PC-9 (cell line): Measurements from ENCODE around the gene ALPG. TPM values are rescaled to one million over a fixed set of nuclear protein-coding genes. Genes with fewer than 3 reads are reported as not detected.
"Not testable (repeated sequence)": the region's sequence is repeated elsewhere in the genome, so short reads cannot be mapped to it uniquely, and the experiment has no call there.

Experiments used
- BruUV-seq: library from RNA; stranded (reverse); fragments of 400-500 nt; replicated peaks from 2 replicates; lab custom pipeline; 2021; lab: Mats Ljungman, UMichigan
- CTCF ChIA-PET: fragments of 300-600 bp; sonication (Branson Sonifier 250); formaldehyde crosslinking; loops from one replicate; lab custom pipeline; 2022; ENCODE audit warnings: antibody characterized with exemption; lab: Charles Lee
- POLR2A ChIA-PET: fragments of 300-600 bp; sonication (Branson Sonifier 250); formaldehyde crosslinking; loops from one replicate; lab custom pipeline; 2022; ENCODE audit warnings: antibody characterized with exemption; ENCODE audit not compliant: unreplicated experiment; lab: Charles Lee
- DNase-seq, 2 experiments: peaks; one replicate each; pipeline versions ENCODE4 v3.0.0 to v3.0.0-alpha.2; 2015 to 2022; ENCODE audit warnings: mixed read lengths in 1 of 2
- H2AFZ ChIP-seq: fragments of 200-600 bp; sonication (generic); 2 replicates; pipeline ENCODE4 v1.8.1; 2017; ENCODE audit warnings: antibody characterized with exemption
- H3F3A ChIP-seq: fragments of 200-600 bp; sonication (generic); 2 replicates; pipeline ENCODE4 v1.8.1; 2017; ENCODE audit warnings: antibody characterized with exemption, mild to moderate bottlenecking, low read depth; ENCODE audit not compliant: insufficient read depth
- H3K27ac ChIP-seq: fragments of 200-600 bp; sonication (generic); 2 replicates; pipeline ENCODE4 v1.6.1; 2016; ENCODE audit warnings: mixed run types
- H3K27me3 ChIP-seq: fragments of 200-600 bp; sonication (generic); 2 replicates; pipeline ENCODE4 v1.6.1; 2016; ENCODE audit warnings: low read depth, mixed run types; ENCODE audit not compliant: insufficient read depth
- H3K36me3 ChIP-seq: fragments of 200-600 bp; sonication (generic); 2 replicates; pipeline ENCODE4 v1.6.1; 2016; ENCODE audit warnings: low read depth, mixed run types
- H3K4me1 ChIP-seq: fragments of 200-600 bp; sonication (generic); replicated peaks from 2 replicates; pipeline ENCODE4 v1.6.1; 2016; ENCODE audit warnings: mixed run types; ENCODE audit not compliant: insufficient read depth
- H3K4me2 ChIP-seq: fragments of 200-600 bp; sonication (generic); 2 replicates; pipeline ENCODE4 v1.6.1; 2017; ENCODE audit warnings: mixed run types
- H3K4me3 ChIP-seq: fragments of 200-600 bp; sonication (generic); 2 replicates; pipeline ENCODE4 v1.6.1; 2016; ENCODE audit warnings: mixed run types
- H3K79me2 ChIP-seq: fragments of 200-600 bp; sonication (generic); 2 replicates; pipeline ENCODE4 v1.6.1; 2017; ENCODE audit warnings: low read depth, mixed run types
- H3K9me2 ChIP-seq: fragments of 200-600 bp; sonication (generic); 2 replicates; pipeline ENCODE4 v1.8.1; 2017; ENCODE audit warnings: mild to moderate bottlenecking; ENCODE audit not compliant: insufficient read depth
- H3K9me3 ChIP-seq: fragments of 200-600 bp; sonication (generic); 2 replicates; pipeline ENCODE4 v1.8.1; 2016; ENCODE audit warnings: low read depth; ENCODE audit not compliant: insufficient read depth
- H4K20me1 ChIP-seq: fragments of 200-600 bp; sonication (generic); 2 replicates; pipeline ENCODE4 v1.8.1; 2017; ENCODE audit not compliant: insufficient read depth
- CTCF ChIP-seq: fragments of 200-600 bp; sonication (generic); conservative IDR thresholded peaks from 2 replicates; pipeline ENCODE4 v1.6.1; 2017; ENCODE audit warnings: mixed run types, antibody characterized with exemption, mild to moderate bottlenecking, moderate library complexity
- EZH2 ChIP-seq: fragments of 200-600 bp; sonication (generic); IDR thresholded peaks from 2 replicates; pipeline ENCODE4 v1.8.0; 2017; ENCODE audit warnings: antibody characterized with exemption, low read depth
- intact Hi-C: fragments of 100-400 bp; cut with micrococcal nuclease; formaldehyde crosslinking; loops from one replicate; pipeline ENCODE4 v1.10.0; 2022; ENCODE audit not compliant: unreplicated experiment
- total RNA-seq: library from RNA; stranded (reverse); gene quantifications from 2 replicates; pipeline ENCODE4 v1.2.3, GENCODE V29; 2021

Gene ALPG
- total RNA-seq, 1 experiment from 2014 or later: 0.76 TPM

- BruUV-seq, H3K36me3 ChIP-seq, H3K79me2 ChIP-seq, H3K9me2 ChIP-seq, H3K27ac ChIP-seq, H4K20me1 ChIP-seq, H3F3A ChIP-seq, H3K4me1 ChIP-seq, H3K27me3 ChIP-seq, H3K9me3 ChIP-seq, H2AFZ ChIP-seq, H3K4me3 ChIP-seq, POLR2A ChIA-PET: not testable (repeated sequence)
- CTCF ChIA-PET: interaction anchor here (0.7 kb wide), 1 partner anchor 535 kb away, joined by 4 read pairs; no protein-coding TSS in a partner anchor
- DNase-seq: peak; percentile 39 to 90
- intact Hi-C loops: loop anchor here (1.0 to 5.0 kb wide), 5 partner anchors 298 to 638 kb away; partner anchors contain the start of gene NPPC
- H3K4me2 ChIP-seq: peak overlapping the region; percentile 47
- TF ChIP-seq CTCF: peak; percentile 91
Measured at GRCh38 chr2:232440220-232441018, 33.8 kb downstream of the ALPG start.

- no peak overlapping the region for H2AFZ ChIP-seq
- H3K4me2 ChIP-seq: no peak overlapping the region
- H4K20me1 ChIP-seq: no peaks in the 10 kb centered on the region
- BruUV-seq: no TSS peak
- ChIA-PET POLR2A (no interaction called here), CTCF (no interaction called here)
- no peak overlapping the region for H3K27ac ChIP-seq
- intact Hi-C loops: loop anchor here (5.0 kb wide), 3 partner anchors 299 to 639 kb away; partner anchors contain the start of gene NPPC
- H3K9me3 ChIP-seq: no peaks in the 10 kb centered on the region
- H3K4me1 ChIP-seq: peaks cover 5% of the 10 kb centered on the region
- no peak for TF ChIP-seq CTCF
- no peak for TF ChIP-seq EZH2
- H3F3A ChIP-seq: no peaks in the 10 kb centered on the region
- no peaks in the 10 kb centered on the region for H3K9me2 ChIP-seq
- no peaks in the 10 kb centered on the region for H3K27me3 ChIP-seq
- no peak overlapping the region for H3K4me3 ChIP-seq
- DNase-seq: no peak
- no peaks in the 10 kb centered on the region for H3K79me2 ChIP-seq
- no peaks in the 10 kb centered on the region for H3K36me3 ChIP-seq
Measured at GRCh38 chr2:232441147-232441651, 34.6 kb downstream of the ALPG start.

- BruUV-seq, H4K20me1 ChIP-seq, H3K79me2 ChIP-seq, CTCF ChIA-PET, H3K4me2 ChIP-seq, H3K4me1 ChIP-seq, H3K36me3 ChIP-seq, H3K27me3 ChIP-seq, DNase-seq, H3K9me3 ChIP-seq, H3K4me3 ChIP-seq, H3F3A ChIP-seq, H3K27ac ChIP-seq, H2AFZ ChIP-seq, POLR2A ChIA-PET, H3K9me2 ChIP-seq: not testable (repeated sequence)
- intact Hi-C loops: loop anchor here (5.0 kb wide), 3 partner anchors 300 to 640 kb away; partner anchors contain the start of gene NPPC
Measured at GRCh38 chr2:232441922-232442321, 35.3 kb downstream of the ALPG start.

- H3K9me2 ChIP-seq, H3K27ac ChIP-seq, H3K4me2 ChIP-seq, CTCF ChIA-PET, POLR2A ChIA-PET, H3K4me3 ChIP-seq, H3K36me3 ChIP-seq, H3K9me3 ChIP-seq, H4K20me1 ChIP-seq, H3K27me3 ChIP-seq, H3K4me1 ChIP-seq, H2AFZ ChIP-seq, DNase-seq, H3K79me2 ChIP-seq, BruUV-seq, H3F3A ChIP-seq: not testable (repeated sequence)
- intact Hi-C loops: loop anchor here (5.0 kb wide), 3 partner anchors 300 to 640 kb away; partner anchors contain the start of gene NPPC
Measured at GRCh38 chr2:232442431-232442830, 35.8 kb downstream of the ALPG start.

- H3K4me1 ChIP-seq, H3K4me3 ChIP-seq, H3K36me3 ChIP-seq, H3K4me2 ChIP-seq, H4K20me1 ChIP-seq, BruUV-seq, H2AFZ ChIP-seq, H3K79me2 ChIP-seq, DNase-seq, H3K27ac ChIP-seq, CTCF ChIA-PET, H3K27me3 ChIP-seq, H3K9me3 ChIP-seq, POLR2A ChIA-PET, H3F3A ChIP-seq, H3K9me2 ChIP-seq: not testable (repeated sequence)
- intact Hi-C loops: loop anchor here (5.0 kb wide), 3 partner anchors 301 to 641 kb away; partner anchors contain the start of gene NPPC
Measured at GRCh38 chr2:232443047-232443446, 36.4 kb downstream of the ALPG start.
